GM12865 (cell line): Measurements from ENCODE around the gene FIBCD1.

Source experiments
- DNase-seq: peaks from one replicate; pipeline ENCODE4 v3.0.0; 2010; ENCODE audit warnings: low read depth
- H3K4me3 ChIP-seq: 2 replicates; pipeline ENCODE4 v1.5.1; 2011; ENCODE audit warnings: mild to moderate bottlenecking, low read depth, low read length, control low read depth
- CTCF ChIP-seq: IDR thresholded peaks from 2 replicates; pipeline ENCODE4 v1.5.1; 2011; ENCODE audit warnings: low read length, control low read depth, low read depth, inconsistent platforms; ENCODE audit not compliant: insufficient read depth; ENCODE audit errors: missing control alignments

Gene FIBCD1

GRCh38 chr9:130871395-130872062 lies 67.5 kb downstream of the FIBCD1 start:
- H3K4me3 ChIP-seq = no peak overlapping the region
- no peak for TF ChIP-seq CTCF
- no peak for DNase-seq

DNA sequence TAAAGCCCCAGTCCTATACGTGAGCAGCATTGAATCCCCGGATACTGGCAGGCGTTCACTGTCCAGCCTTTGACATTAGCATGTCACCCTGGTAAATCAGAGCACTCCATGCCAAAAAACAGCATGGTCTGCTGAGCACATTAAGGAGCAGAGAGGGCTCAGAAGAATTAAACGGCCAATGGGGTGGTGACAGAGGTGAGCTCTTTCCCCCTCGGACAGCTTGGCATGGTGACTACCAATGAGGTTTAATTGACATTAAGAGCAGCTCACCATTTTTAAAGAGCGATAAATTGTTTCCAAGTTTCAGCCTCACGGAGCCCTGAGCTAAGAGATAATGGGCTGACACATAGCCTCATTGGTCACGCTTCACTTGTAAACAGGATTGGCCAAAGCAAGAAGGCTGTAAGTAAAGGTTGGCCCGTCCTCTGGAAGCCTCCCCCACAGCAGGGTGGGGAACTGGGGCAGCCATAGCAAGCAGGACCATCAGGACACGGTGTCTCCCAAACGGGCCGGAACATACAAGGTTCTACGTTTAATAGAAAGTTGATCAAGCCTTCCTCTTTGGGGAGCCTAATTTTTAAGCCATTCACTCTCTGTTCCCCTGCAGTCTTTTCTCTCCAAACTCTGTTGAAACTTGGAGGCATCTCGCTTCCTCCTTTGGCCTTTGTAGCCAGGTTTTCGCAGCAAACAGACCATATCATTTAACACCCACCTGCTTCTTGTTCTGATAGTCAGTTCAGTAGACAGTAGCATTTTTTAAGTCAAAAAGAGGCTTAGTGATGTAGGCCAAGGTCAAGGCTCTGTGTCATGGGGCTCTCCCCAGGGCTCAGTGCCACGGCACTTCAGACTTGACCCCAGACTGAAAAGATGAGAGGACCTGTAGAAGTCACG lies 68.3 kb downstream of the FIBCD1 start:
- TF ChIP-seq CTCF = no peak
- H3K4me3 ChIP-seq = no peak overlapping the region
- DNase-seq = peak; percentile 67

DNA sequence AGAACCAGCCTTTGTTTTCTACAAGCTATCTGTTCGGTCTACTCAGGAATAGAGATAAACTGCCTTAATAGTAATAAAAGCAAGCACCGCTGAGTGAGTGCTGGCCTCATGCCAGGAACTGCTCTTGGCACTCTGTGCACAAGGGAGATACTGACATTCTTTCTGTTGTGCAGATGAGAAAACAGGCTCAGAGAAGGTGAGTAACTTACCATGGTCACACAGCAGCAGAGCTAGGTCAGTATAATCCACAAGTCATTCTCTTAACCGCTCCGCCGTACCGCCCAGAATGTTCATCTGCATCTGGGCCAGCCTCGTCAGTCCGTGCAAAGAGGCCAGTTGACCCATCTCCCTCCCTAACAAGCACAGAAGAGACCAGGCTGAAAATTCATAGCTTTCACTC lies 69.8 kb downstream of the FIBCD1 start:
- TF ChIP-seq CTCF = no peak
- no peak overlapping the region for H3K4me3 ChIP-seq
- DNase-seq = no peak

GRCh38 chr9:130868230-130868629 lies 70.8 kb downstream of the FIBCD1 start:
- no peak for DNase-seq
- H3K4me3 ChIP-seq = no peak overlapping the region
- TF ChIP-seq CTCF = no peak

GRCh38 chr9:130867556-130867955 lies 71.5 kb downstream of the FIBCD1 start:
- DNase-seq = no peak
- TF ChIP-seq CTCF = no peak
- H3K4me3 ChIP-seq = no peak overlapping the region

- peak; percentile 70 for DNase-seq
- peak; percentile 71 for TF ChIP-seq CTCF
- no peak overlapping the region for H3K4me3 ChIP-seq
These were observed 72.5 kb downstream of the FIBCD1 start for GRCh38 chr9:130866474-130866965.
